Measurements from ENCODE around the gene CCN6. TPM values are rescaled to one million over a fixed set of nuclear protein-coding genes. Genes with fewer than 3 reads are reported as not detected.
"Not testable (repeated sequence)": the region's sequence is repeated elsewhere in the genome, so short reads cannot be mapped to it uniquely, and the experiment has no call there.

Gene CCN6
- total RNA-seq, 1 experiment from 2014 or later = not detected

DNA sequence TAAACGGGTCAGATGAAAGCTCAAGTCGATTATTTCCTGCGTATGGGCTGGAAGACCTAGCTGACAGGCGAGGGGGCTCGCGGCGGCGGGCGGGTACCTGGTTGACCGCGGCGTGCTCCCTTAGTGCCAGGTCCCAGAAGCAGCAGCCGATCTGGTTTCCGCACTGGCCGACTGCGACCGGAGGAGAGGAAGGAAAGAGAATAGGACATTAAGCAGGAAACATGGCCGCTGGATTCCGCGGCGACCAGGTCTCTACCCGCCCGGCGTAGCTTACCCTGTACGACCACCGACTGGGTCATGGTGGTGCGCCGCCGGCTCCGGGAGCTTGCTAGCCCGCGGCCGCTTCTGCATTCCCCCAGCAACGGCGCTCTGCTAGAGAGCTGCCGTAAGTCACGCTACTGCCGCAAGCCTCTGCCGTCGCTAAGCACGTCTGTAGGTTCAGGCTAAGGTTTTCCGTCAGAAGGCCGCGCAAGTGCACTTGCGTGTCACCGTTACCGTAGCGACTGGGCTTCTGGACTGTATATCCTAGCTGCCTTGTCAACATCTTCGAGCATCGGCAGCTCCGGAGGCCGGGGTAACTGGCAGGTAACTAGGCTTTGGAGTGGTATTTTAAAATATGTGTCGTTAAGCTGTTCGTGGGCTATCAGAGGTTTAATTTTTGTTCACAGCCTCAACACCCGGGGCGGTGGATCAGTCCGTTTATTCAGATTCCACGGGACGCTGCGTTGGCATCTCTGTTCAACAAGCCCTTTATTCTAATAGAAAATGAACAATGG is 33.4 kb downstream of the CCN6 start, which contains the start of the genes FAM229B and TUBE1:
Gene FAM229B, plus strand, starts transcription at position 456 of the 776 bp plus-strand sequence. CDS start 11,693 bp downstream, outside the sequence.
Gene TUBE1, minus strand, starts transcription at position 347 of the 776 bp plus-strand sequence. Its CDS starts 48 bp downstream, at position 299.
- peak; percentile 93 for DNase-seq (ENCODE audit: unreplicated experiment)
- intact Hi-C loops (cut with micrococcal nuclease) = loop anchor here (5.0 kb wide), 1 partner anchor 225 kb away; no protein-coding TSS in a partner anchor
- ChIA-PET CTCF (interaction anchor here (0.6 to 4.6 kb wide), 25 partner anchors 9 to 1875 kb away, joined by 3 to 143 read pairs (median 3); no protein-coding TSS in a partner anchor), POLR2A (interaction anchor here (0.6 to 3.4 kb wide), 23 partner anchors 8 to 1851 kb away, joined by 3 to 24 read pairs (median 3); no protein-coding TSS in a partner anchor)
- no peak within 1 kb of the TSS for H3K27ac Mint-ChIP-seq (ENCODE audit: low read depth, unreplicated experiment)
- H3K9me3 Mint-ChIP-seq (ENCODE audit: unreplicated experiment) = no peaks in the 10 kb centered on the region
- TF ChIP-seq, protein P1, sequence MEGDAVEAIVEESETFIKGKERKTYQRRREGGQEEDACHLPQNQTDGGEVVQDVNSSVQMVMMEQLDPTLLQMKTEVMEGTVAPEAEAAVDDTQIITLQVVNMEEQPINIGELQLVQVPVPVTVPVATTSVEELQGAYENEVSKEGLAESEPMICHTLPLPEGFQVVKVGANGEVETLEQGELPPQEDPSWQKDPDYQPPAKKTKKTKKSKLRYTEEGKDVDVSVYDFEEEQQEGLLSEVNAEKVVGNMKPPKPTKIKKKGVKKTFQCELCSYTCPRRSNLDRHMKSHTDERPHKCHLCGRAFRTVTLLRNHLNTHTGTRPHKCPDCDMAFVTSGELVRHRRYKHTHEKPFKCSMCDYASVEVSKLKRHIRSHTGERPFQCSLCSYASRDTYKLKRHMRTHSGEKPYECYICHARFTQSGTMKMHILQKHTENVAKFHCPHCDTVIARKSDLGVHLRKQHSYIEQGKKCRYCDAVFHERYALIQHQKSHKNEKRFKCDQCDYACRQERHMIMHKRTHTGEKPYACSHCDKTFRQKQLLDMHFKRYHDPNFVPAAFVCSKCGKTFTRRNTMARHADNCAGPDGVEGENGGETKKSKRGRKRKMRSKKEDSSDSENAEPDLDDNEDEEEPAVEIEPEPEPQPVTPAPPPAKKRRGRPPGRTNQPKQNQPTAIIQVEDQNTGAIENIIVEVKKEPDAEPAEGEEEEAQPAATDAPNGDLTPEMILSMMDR (IDR thresholded peaks at IDR 0.05; ENCODE audit: unreplicated experiment) = no peak
- H3K27me3 Mint-ChIP-seq (ENCODE audit: insufficient read depth, unreplicated experiment) = no peaks in the 10 kb centered on the region
- H3K4me1 Mint-ChIP-seq (ENCODE audit: insufficient read depth, unreplicated experiment) = no peaks in the 10 kb centered on the region
- no peak within 1 kb of the TSS for H3K4me3 Mint-ChIP-seq (ENCODE audit: unreplicated experiment)
- BruUV-seq (replicated peaks) = no TSS peak
- H3K36me3 Mint-ChIP-seq (ENCODE audit: insufficient read depth, unreplicated experiment) = peaks cover 14% of the 10 kb centered on the region

DNA sequence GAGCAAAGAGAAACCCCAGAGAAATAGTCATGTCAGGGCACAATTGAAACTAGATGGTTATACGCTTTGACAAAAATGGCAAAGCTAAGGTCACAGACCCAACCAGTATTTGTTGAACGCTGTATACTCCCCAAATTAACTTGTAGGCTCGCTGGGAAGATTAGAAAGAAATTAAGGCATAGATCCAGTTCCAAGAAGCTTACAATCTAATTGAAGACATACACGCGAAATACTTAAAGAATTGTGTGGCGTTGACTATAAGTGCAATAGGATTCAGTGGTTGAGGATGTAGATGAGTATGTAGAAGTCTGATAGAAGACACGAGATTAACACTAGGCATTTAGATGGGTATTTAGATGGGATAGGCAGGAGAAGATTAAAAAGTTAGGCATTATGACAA is 34.0 kb downstream of the CCN6 start:
- Mint-ChIP-seq H3K36me3 (ENCODE audit: insufficient read depth, unreplicated experiment) (peaks cover 8% of the 10 kb centered on the region), H3K9me3 (ENCODE audit: unreplicated experiment) (no peaks in the 10 kb centered on the region), H3K27ac (ENCODE audit: low read depth, unreplicated experiment) (no peak overlapping the region), H3K4me1 (ENCODE audit: insufficient read depth, unreplicated experiment) (no peaks in the 10 kb centered on the region), H3K4me3 (ENCODE audit: unreplicated experiment) (no peak overlapping the region), H3K27me3 (ENCODE audit: insufficient read depth, unreplicated experiment) (no peaks in the 10 kb centered on the region)
- intact Hi-C loops (cut with micrococcal nuclease) = loop anchor here (5.0 kb wide), 1 partner anchor 224 kb away; no protein-coding TSS in a partner anchor
- TSS peak; percentile 87 for BruUV-seq (replicated peaks)
- POLR2A ChIA-PET = interaction anchor here (0.6 to 3.4 kb wide), 14 partner anchors 9 to 1460 kb away, joined by 3 to 24 read pairs (median 4); no protein-coding TSS in a partner anchor
- CTCF ChIA-PET = interaction anchor here (0.7 to 4.6 kb wide), 15 partner anchors 8 to 300 kb away, joined by 3 to 143 read pairs (median 5); no protein-coding TSS in a partner anchor
- DNase-seq (ENCODE audit: unreplicated experiment) = no peak
- TF ChIP-seq, protein P1 (IDR thresholded peaks at IDR 0.05; ENCODE audit: unreplicated experiment) = no peak

DNA sequence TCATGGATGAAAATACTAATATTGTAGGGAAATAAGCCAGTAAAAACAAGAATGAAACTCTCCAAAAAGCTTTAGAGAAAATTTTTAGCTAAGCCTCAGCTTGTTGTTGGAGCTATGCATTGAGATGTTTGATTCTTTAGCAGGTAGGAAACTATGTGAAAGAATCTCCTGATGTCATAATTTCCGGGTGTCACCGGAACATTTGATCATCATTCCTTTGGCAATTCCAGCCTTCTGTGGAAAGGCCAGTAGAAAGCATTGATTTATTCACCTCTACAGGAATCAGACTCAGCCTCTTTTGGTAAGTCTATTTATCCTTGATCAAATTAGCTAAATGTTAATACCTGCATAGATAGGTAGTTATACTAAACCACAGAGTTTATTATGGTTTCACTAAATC is 43.0 kb downstream of the CCN6 start:
- ChIA-PET CTCF (interaction anchor here (0.7 kb wide), 1 partner anchor 66 kb away, joined by 4 read pairs; no protein-coding TSS in a partner anchor), POLR2A (interaction anchor here (1.3 kb wide), 1 partner anchor 10 kb away, joined by 3 read pairs; the partner anchor contains the start of genes FAM229B and TUBE1)
- Mint-ChIP-seq H3K36me3 (ENCODE audit: insufficient read depth, unreplicated experiment) (peaks cover 11% of the 10 kb centered on the region), H3K4me3 (ENCODE audit: unreplicated experiment) (no peak overlapping the region), H3K4me1 (ENCODE audit: insufficient read depth, unreplicated experiment) (no peaks in the 10 kb centered on the region), H3K27ac (ENCODE audit: low read depth, unreplicated experiment) (no peak overlapping the region), H3K27me3 (ENCODE audit: insufficient read depth, unreplicated experiment) (no peaks in the 10 kb centered on the region), H3K9me3 (ENCODE audit: unreplicated experiment) (no peaks in the 10 kb centered on the region)
- BruUV-seq (replicated peaks) = no TSS peak
- DNase-seq (ENCODE audit: unreplicated experiment) = no peak
- TF ChIP-seq, protein P1 (IDR thresholded peaks at IDR 0.05; ENCODE audit: unreplicated experiment) = no peak
- intact Hi-C loops (cut with micrococcal nuclease) = no loop called here

DNA sequence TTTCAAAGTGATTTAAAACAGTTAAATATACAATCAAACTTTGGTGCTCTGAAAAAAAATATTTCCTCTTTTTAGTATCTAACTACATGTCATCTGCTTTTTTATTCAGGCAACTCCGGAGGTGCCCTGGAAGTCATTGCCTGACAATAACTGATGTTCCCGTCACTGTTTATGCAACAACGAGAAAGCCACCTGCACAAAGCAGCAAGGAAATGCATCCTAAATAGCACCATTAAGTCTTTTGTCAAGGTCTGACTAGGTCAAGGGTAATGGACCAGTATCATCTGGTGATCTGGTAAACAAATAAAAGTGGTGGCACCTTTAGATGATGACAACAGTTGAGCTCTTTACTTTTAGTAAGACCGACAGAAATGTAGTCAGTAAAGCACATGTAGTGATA is 46.7 kb downstream of the CCN6 start:
- Mint-ChIP-seq H3K27me3 (ENCODE audit: insufficient read depth, unreplicated experiment) (no peaks in the 10 kb centered on the region), H3K9me3 (ENCODE audit: unreplicated experiment) (peaks cover 7% of the 10 kb centered on the region), H3K27ac (ENCODE audit: low read depth, unreplicated experiment) (no peak overlapping the region), H3K4me1 (ENCODE audit: insufficient read depth, unreplicated experiment) (no peaks in the 10 kb centered on the region), H3K36me3 (ENCODE audit: insufficient read depth, unreplicated experiment) (peaks cover 11% of the 10 kb centered on the region), H3K4me3 (ENCODE audit: unreplicated experiment) (no peak overlapping the region)
- DNase-seq (ENCODE audit: unreplicated experiment) = no peak
- TF ChIP-seq, protein P1 (IDR thresholded peaks at IDR 0.05; ENCODE audit: unreplicated experiment) = no peak
- ChIA-PET POLR2A (no interaction called here), CTCF (interaction anchor here (0.7 to 2.6 kb wide), 3 partner anchors 13 to 515 kb away, joined by 3 to 7 read pairs (median 7); partner anchors contain the start of genes FAM229B and TUBE1)
- intact Hi-C loops (cut with micrococcal nuclease) = no loop called here
- no TSS peak for BruUV-seq (replicated peaks)

DNA sequence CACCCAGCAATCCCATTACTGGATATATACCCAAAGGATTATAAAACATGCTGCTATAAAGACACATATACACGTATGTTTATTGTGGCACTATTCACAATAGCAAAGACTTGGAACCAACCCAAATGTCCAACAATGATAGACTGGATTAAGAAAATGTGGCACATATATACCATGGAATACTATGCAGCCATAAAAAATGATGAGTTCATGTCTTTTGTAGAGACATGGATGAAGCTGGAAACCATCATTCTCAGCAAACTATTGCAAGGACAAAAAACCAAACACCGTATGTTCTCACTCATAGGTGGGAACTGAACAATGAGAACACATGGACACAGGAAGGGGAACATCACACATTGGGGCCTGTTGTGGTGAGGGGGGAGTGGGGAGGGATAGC is 52.1 kb downstream of the CCN6 start:
- H3K9me3 Mint-ChIP-seq (ENCODE audit: unreplicated experiment); CTCF ChIA-PET; H3K4me1 Mint-ChIP-seq (ENCODE audit: insufficient read depth, unreplicated experiment); H3K27ac Mint-ChIP-seq (ENCODE audit: low read depth, unreplicated experiment); H3K4me3 Mint-ChIP-seq (ENCODE audit: unreplicated experiment); H3K36me3 Mint-ChIP-seq (ENCODE audit: insufficient read depth, unreplicated experiment); POLR2A ChIA-PET; H3K27me3 Mint-ChIP-seq (ENCODE audit: insufficient read depth, unreplicated experiment); intact Hi-C loops (cut with micrococcal nuclease); DNase-seq (ENCODE audit: unreplicated experiment); BruUV-seq (replicated peaks): not testable (repeated sequence)
